Cardiac fibroblast (primary cell): ENCODE results near the gene FXYD5.

Experiments
- DNase-seq, 2 donors: peaks; one replicate each; pipeline versions ENCODE4 v3.0.0 to v3.0.0-alpha.2; 2010; ENCODE audit warnings: low read depth in 2 of 2
- H3K4me3 ChIP-seq, 2 donors: replicated peaks in 1 of 2; 1 replicate in 1 of 2; 2 replicates in 1 of 2; pipeline ENCODE4 v1.5.1; 2011; ENCODE audit warnings: low read depth in 2 of 2, low read length in 2 of 2, mild to moderate bottlenecking in 2 of 2, moderate library complexity in 1 of 2
- CTCF ChIP-seq: IDR thresholded peaks from one replicate; pipeline ENCODE4 v1.5.1; 2011; ENCODE audit warnings: low read depth, mild to moderate bottlenecking, low read length, inconsistent platforms

The FXYD5 gene

GRCh38 chr19:35138305-35138892 lies 16.1 kb upstream of the FXYD5 start, which contains the start of gene FXYD1:
Gene FXYD1, plus strand, starts transcription at chr19:35138824. Its CDS starts 1,256 bp downstream, at chr19:35140080.
- peak in 1 of 2 donors; percentile 58 for DNase-seq
- TF ChIP-seq CTCF = no peak
- H3K4me3 ChIP-seq = peak within 1 kb of the TSS in 1 of 2 donors; percentile 3

GRCh38 chr19:35140207-35140961 lies 14.2 kb upstream of the FXYD5 start:
- TF ChIP-seq CTCF = no peak
- no peak for DNase-seq
- H3K4me3 ChIP-seq = no peak overlapping the region

- H3K4me3 ChIP-seq = no peak overlapping the region
- DNase-seq = peak; percentile 88 to 94
Observed at GRCh38 chr19:35140962-35141836, 13.3 kb upstream of the FXYD5 start.

GRCh38 chr19:35141837-35142605 lies 12.5 kb upstream of the FXYD5 start:
- TF ChIP-seq CTCF = no peak
- no peak overlapping the region for H3K4me3 ChIP-seq
- DNase-seq = no peak

More at GRCh38 chr19:35140962-35141836, 13.3 kb upstream of the FXYD5 start:
- peak; percentile 43 for TF ChIP-seq CTCF

- peak in 1 of 2 donors; percentile 52 for DNase-seq
- no peak overlapping the region for H3K4me3 ChIP-seq
- TF ChIP-seq CTCF = peak; percentile 51
Observed at GRCh38 chr19:35142606-35143230, 11.8 kb upstream of the FXYD5 start.
